WTC11 (cell line): ENCODE measurements around the gene TPPP3.

Experiments used
- AFF4 ChIP-seq: sonication (generic); formaldehyde crosslinking; IDR thresholded peaks from 2 replicates; pipeline ENCODE4 v1.8.1; 2023; ENCODE audit warnings: mild to moderate bottlenecking, missing genetic modification reagents, borderline replicate concordance
- ATF6 ChIP-seq: sonication (generic); formaldehyde crosslinking; IDR thresholded peaks from 2 replicates; pipeline ENCODE4 v1.8.1; 2023; ENCODE audit warnings: mild to moderate bottlenecking, missing genetic modification reagents
- CREM ChIP-seq: sonication (generic); formaldehyde crosslinking; IDR thresholded peaks from 2 replicates; pipeline ENCODE4 v1.8.1; 2022; ENCODE audit warnings: mild to moderate bottlenecking, missing genetic modification reagents, moderate library complexity
- CTCF ChIP-seq: fragments of 200-600 bp; IDR thresholded peaks from 2 replicates; pipeline ENCODE4 v1.8.0; 2022; ENCODE audit warnings: antibody characterized with exemption
- KAT7 ChIP-seq: sonication (generic); formaldehyde crosslinking; IDR thresholded peaks from 2 replicates; pipeline ENCODE4 v1.8.1; 2023; ENCODE audit warnings: missing genetic modification reagents, mild to moderate bottlenecking, borderline replicate concordance
- MAX ChIP-seq: sonication (generic); formaldehyde crosslinking; IDR thresholded peaks from 2 replicates; pipeline ENCODE4 v1.8.0; 2022; ENCODE audit warnings: mild to moderate bottlenecking, missing genetic modification reagents
- NFYB ChIP-seq: sonication (generic); formaldehyde crosslinking; conservative IDR thresholded peaks from 2 replicates; pipeline ENCODE4 v1.8.0; 2022; ENCODE audit warnings: low read depth, missing genetic modification reagents
- NR1H2 ChIP-seq: sonication (generic); formaldehyde crosslinking; IDR thresholded peaks from 2 replicates; pipeline ENCODE4 v1.9.0; 2021; ENCODE audit warnings: mild to moderate bottlenecking, moderate library complexity, missing genetic modification reagents
- USF1 ChIP-seq: sonication (generic); formaldehyde crosslinking; IDR thresholded peaks from 2 replicates; pipeline ENCODE4 v1.8.0; 2022; ENCODE audit warnings: mild to moderate bottlenecking, missing genetic modification reagents
- ZNF121 ChIP-seq: sonication (generic); formaldehyde crosslinking; IDR thresholded peaks from 2 replicates; pipeline ENCODE4 v1.8.0; 2023; ENCODE audit warnings: missing genetic modification reagents
- ZNF138 ChIP-seq: sonication (generic); formaldehyde crosslinking; conservative IDR thresholded peaks from 2 replicates; pipeline ENCODE4 v1.8.1; 2022; ENCODE audit warnings: mild to moderate bottlenecking, moderate library complexity, missing genetic modification reagents
- ZNF263 ChIP-seq: sonication (generic); formaldehyde crosslinking; IDR thresholded peaks from 2 replicates; pipeline ENCODE4 v1.8.1; 2022; ENCODE audit warnings: low read depth, mild to moderate bottlenecking, moderate library complexity, missing genetic modification reagents
- ZNF532 ChIP-seq: fragments of 250-450 bp; sonication (Bioruptor Pico); IDR thresholded peaks from 2 replicates; pipeline ENCODE4 v1.9.0; 2021; ENCODE audit warnings: mild to moderate bottlenecking, borderline replicate concordance

GRCh38 chr16:67415872-67416793 lies 22.8 kb upstream of the TPPP3 start, which contains the start of gene ZDHHC1:
- TF ChIP-seq NR1H2 (CRISPR knock-in tag): no peak
- no peak for TF ChIP-seq CTCF
- no peak for TF ChIP-seq ZNF138 (CRISPR knock-in tag)
- TF ChIP-seq MAX (CRISPR knock-in tag): no peak; the same call in none of the 2 replicates
- TF ChIP-seq KAT7 (CRISPR knock-in tag): no peak
- peak; percentile 59 for TF ChIP-seq CREM
- TF ChIP-seq ATF6 (CRISPR knock-in tag): no peak
- no peak for TF ChIP-seq NFYB (CRISPR knock-in tag)
- no peak for TF ChIP-seq AFF4 (CRISPR knock-in tag)
- TF ChIP-seq USF1 (CRISPR knock-in tag): no peak
- no peak for TF ChIP-seq ZNF263 (CRISPR knock-in tag)
- TF ChIP-seq ZNF121 (CRISPR knock-in tag): no peak
- TF ChIP-seq ZNF532 (CRISPR knock-in tag): no peak
